HCT116 (cell line): ENCODE measurements around the gene DLG5.

ENCODE experiments used
- CTCF ChIP-seq, 3 experiments: fragments of 200-600 bp in 1 of 3; sonication (generic) in 1 of 3; IDR thresholded peaks in 2 of 3; conservative IDR thresholded peaks in 1 of 3; 2 replicates each; pipeline ENCODE4 v1.5.1; 2012 to 2017; ENCODE audit warnings: low read depth in 2 of 3, low read length in 2 of 3, antibody characterized with exemption in 1 of 3, borderline replicate concordance in 1 of 3, control low read depth in 1 of 3, mild to moderate bottlenecking in 1 of 3, mixed read lengths in 1 of 3, mixed run types in 1 of 3, moderate library complexity in 1 of 3; ENCODE audit not compliant: insufficient read depth in 1 of 3
- ELF1 ChIP-seq: IDR thresholded peaks from 2 replicates; pipeline ENCODE4 v1.6.1; 2012; ENCODE audit warnings: low read depth, borderline replicate concordance
- EZH2 ChIP-seq: fragments of 200-600 bp; sonication (generic); IDR thresholded peaks from 2 replicates; pipeline ENCODE4 v1.6.1; 2017; ENCODE audit warnings: antibody characterized with exemption, mixed run types
- JUND ChIP-seq: IDR thresholded peaks from 2 replicates; pipeline ENCODE4 v1.6.1; 2012
- POLR2A ChIP-seq: IDR thresholded peaks from 2 replicates; pipeline ENCODE4 v1.7.0; 2011; ENCODE audit warnings: borderline replicate concordance; ENCODE audit not compliant: insufficient read depth, insufficient read length; ENCODE audit errors: extremely low read depth
- REST ChIP-seq: IDR thresholded peaks from 2 replicates; pipeline ENCODE4 v1.6.1; 2012; ENCODE audit warnings: low read depth
- SIN3A ChIP-seq: IDR thresholded peaks from 2 replicates; pipeline ENCODE4 v1.6.1; 2012; ENCODE audit warnings: low read depth
- SRF ChIP-seq: IDR thresholded peaks from 2 replicates; pipeline ENCODE4 v1.6.1; 2012; ENCODE audit warnings: low read depth
- ZFX ChIP-seq: fragments of 450-650 bp; IDR thresholded peaks from 2 replicates; pipeline ENCODE4 v1.6.1; 2017
- ZNF274 ChIP-seq: fragments of 200-500 bp; sonication (Bioruptor generic); IDR thresholded peaks from 2 replicates; pipeline ENCODE4 v1.6.1; 2014; ENCODE audit warnings: mild to moderate bottlenecking, low read depth, low read length, inconsistent platforms

- TF ChIP-seq CTCF (IDR thresholded peaks at IDR 0.05 in 2 of 3, conservative IDR thresholded peaks at IDR 0.05 in 1 of 3; ENCODE audit: borderline replicate concordance in 1 of 3, insufficient read depth in 1 of 3, low read depth in 2 of 3, low read length in 2 of 3): no peak
- no peak for TF ChIP-seq REST
- TF ChIP-seq SRF: no peak
- TF ChIP-seq ZNF274: no peak
- no peak for TF ChIP-seq POLR2A
- TF ChIP-seq EZH2: no peak
- no peak for TF ChIP-seq SIN3A
- no peak for TF ChIP-seq JUND
- TF ChIP-seq ELF1: no peak
- no peak for TF ChIP-seq ZFX
These were observed 155.7 kb downstream of the DLG5 start for GRCh38 chr10:77770868-77771175.
